ENCODE data around the gene PCGF3.
A peak's percentile ranks its signal among the peaks of the same experiment; 100 is the strongest.
"Not testable (repeated sequence)": the region's sequence is repeated elsewhere in the genome, so short reads cannot be mapped to it uniquely, and the experiment has no call there.

Gene PCGF3

GRCh38 chr4:704198-704891, 1.3 kb upstream of the PCGF3 start:
- peaks cover 0 to 12% of the 10 kb centered on the region in 2 experiments; a peak in 1 of 3 replicates for H3K36me3 ChIP-seq (ENCODE audit: control insufficient read depth in 2 of 2, insufficient read depth in 1 of 2, low read length in 2 of 2)
- no peak overlapping the region for H3K4me3 ChIP-seq (ENCODE audit: low read depth, low read length)
- no peak for TF ChIP-seq ZNF555 (tag by site-specific recombination; conservative IDR thresholded peaks at IDR 0.05)
- TF ChIP-seq ZNF658 (tag by site-specific recombination; IDR thresholded peaks at IDR 0.05) = no peak
- 0 out of 2 replicates have a peak, but pooled peaks have one; percentile 19 for TF ChIP-seq ZIC2 (tag by site-specific recombination; IDR thresholded peaks at IDR 0.05)
- no peak for TF ChIP-seq PRDM4 (tag by site-specific recombination; IDR thresholded peaks at IDR 0.05)
- ChIA-PET CTCF (no interaction called here), POLR2A (no interaction called here)
- H3K9me3 ChIP-seq (ENCODE audit: control insufficient read depth, insufficient read depth, low read depth, low read length) = no peaks in the 10 kb centered on the region
- no peak overlapping the region for H3K27ac ChIP-seq (ENCODE audit: extremely low read depth, low read depth, low read length)
- H3K4me1 ChIP-seq (ENCODE audit: control insufficient read depth, insufficient read depth, low read length) = no peaks in the 10 kb centered on the region

- Histone ChIP-seq H3K36me3 (ENCODE audit: control insufficient read depth in 2 of 2, insufficient read depth in 1 of 2, low read length in 2 of 2) (peaks cover 0 to 18% of the 10 kb centered on the region in 2 experiments; a peak in 1 of 3 replicates), H3K9me3 (ENCODE audit: control insufficient read depth, insufficient read depth, low read depth, low read length) (no peaks in the 10 kb centered on the region), H3K4me1 (ENCODE audit: control insufficient read depth, insufficient read depth, low read length) (no peaks in the 10 kb centered on the region), H3K27ac (ENCODE audit: extremely low read depth, low read depth, low read length) (no peak overlapping the region), H3K4me3 (ENCODE audit: low read depth, low read length) (no peak overlapping the region)
- ChIA-PET POLR2A (interaction anchor here (0.6 kb wide), 1 partner anchor 30 kb away, joined by 4 read pairs; the partner anchor contains the start of genes ATP5ME and MYL5), CTCF (no interaction called here)
- TF ChIP-seq ZNF280D (tag by site-specific recombination; IDR thresholded peaks at IDR 0.05) (0 out of 2 replicates have a peak, but pooled peaks have one; percentile 18), ZNF658 (tag by site-specific recombination; IDR thresholded peaks at IDR 0.05) (no peak), ZBTB10 (tag by site-specific recombination; IDR thresholded peaks at IDR 0.05) (0 out of 2 replicates have a peak, but pooled peaks have one; percentile 50), ZBTB49 (tag by site-specific recombination; IDR thresholded peaks at IDR 0.05; ENCODE audit: low read depth) (no peak)
Observed at GRCh38 chr4:704971-705277, 708 bp upstream of the PCGF3 start.

- H3K9me3 ChIP-seq (ENCODE audit: control insufficient read depth, insufficient read depth, low read depth, low read length); CTCF ChIA-PET; POLR2A ChIA-PET; H3K4me1 ChIP-seq (ENCODE audit: control insufficient read depth, insufficient read depth, low read length): not testable (repeated sequence)
- TF ChIP-seq ZNF335 (tag by site-specific recombination; conservative IDR thresholded peaks at IDR 0.05) = peak; percentile 40
- TF ChIP-seq ZBTB26 (tag by site-specific recombination; optimal IDR thresholded peaks at IDR 0.05) = peak; percentile 8
- peak overlapping the region; percentile 70 for H3K4me3 ChIP-seq (ENCODE audit: low read depth, low read length)
- H3K27ac ChIP-seq (ENCODE audit: extremely low read depth, low read depth, low read length) = peak overlapping the region; percentile 81; the same call in 1 of the 2 replicates
- H3K36me3 ChIP-seq (ENCODE audit: control insufficient read depth in 2 of 2, insufficient read depth in 1 of 2, low read length in 2 of 2) = peaks cover 0 to 26% of the 10 kb centered on the region in 2 experiments; a peak in 1 of 3 replicates
Observed at GRCh38 chr4:706083-706633, 526 bp downstream of the PCGF3 start.
